HG02943 (cell line): ENCODE data around the gene NOX4.

Experiments used
- ATAC-seq: cut with Tn5 transposase; IDR thresholded peaks from one replicate; pipeline ENCODE4 v1.9.1; 2021; ENCODE audit warnings: mild to moderate bottlenecking, low read depth, moderate library complexity; ENCODE audit not compliant: unreplicated experiment

Gene NOX4

GRCh38 chr11:89490981-89491690, at the start of gene NOX4:
Gene NOX4, minus strand, starts transcription at chr11:89491375. Its CDS starts 129 bp downstream, at chr11:89491246.
- no peak for ATAC-seq

GRCh38 chr11:89540826-89541225, 49.7 kb upstream of the NOX4 start:
- no peak for ATAC-seq

- ATAC-seq, result no peak
Observed at GRCh38 chr11:89537936-89538335, 46.8 kb upstream of the NOX4 start.

- ATAC-seq, result no peak
Observed at GRCh38 chr11:89536926-89537325, 45.8 kb upstream of the NOX4 start.

GRCh38 chr11:89535221-89535620, 44.0 kb upstream of the NOX4 start:
- ATAC-seq, result no peak

GRCh38 chr11:89529626-89530380, 38.6 kb upstream of the NOX4 start:
- ATAC-seq, result no peak

DNA sequence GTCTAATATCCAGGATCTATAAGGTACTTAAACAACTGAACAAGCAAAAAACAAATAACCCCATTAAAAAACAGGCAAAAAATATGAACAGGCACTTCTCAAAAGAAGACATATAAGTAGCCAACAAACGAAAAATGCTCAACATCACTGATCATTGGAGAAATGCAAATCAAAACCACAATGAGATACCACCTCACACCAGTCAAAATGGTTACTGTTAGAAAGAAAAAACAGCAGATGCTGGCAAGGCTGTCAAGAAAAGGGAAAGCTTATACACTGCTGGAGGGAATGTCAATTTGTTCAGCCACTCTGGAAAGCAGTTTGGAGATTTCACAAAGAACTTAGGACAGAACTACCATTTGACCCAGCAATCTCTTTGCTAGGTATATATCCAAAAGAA, 30.6 kb upstream of the NOX4 start:
- no peak for ATAC-seq

DNA sequence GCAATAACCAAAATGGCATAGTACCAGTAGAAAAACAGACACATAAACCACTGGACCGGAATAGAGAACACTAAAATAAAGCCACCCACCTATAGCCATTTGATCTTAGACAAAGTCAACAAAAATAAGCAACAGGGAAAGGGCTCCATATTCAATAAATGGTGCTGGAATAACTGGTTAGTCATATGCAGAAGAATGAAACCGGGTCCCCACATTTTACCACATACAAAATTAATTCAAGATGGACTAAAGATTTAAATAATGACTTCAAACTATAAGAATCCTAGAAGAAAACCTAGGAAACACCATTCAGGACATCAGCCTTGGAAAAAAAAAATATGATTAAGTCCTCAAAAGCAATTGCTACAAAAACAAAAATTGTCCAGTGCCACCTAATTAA, 30.1 kb upstream of the NOX4 start:
- ATAC-seq, result no peak

DNA sequence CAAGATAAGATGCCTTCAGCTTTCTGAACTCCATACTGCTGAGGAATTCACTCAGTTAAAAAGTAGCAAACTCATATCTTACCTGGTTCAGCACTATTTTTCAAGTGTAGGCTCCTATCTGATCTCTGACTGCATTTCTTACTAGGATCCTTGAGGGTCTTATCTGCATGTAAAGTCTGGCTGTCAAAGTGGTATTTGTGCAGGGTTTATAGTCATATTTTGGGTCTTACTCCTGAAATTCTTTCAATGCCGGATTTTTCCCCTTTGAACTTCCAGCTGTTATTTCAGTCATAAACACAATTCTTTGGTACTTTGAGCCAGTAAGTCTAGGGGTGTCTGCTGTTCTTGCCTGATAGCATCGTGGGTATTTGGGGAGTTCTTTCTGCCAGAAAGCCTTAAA, 25.3 kb upstream of the NOX4 start:
- no peak for ATAC-seq

- no peak for ATAC-seq
Observed at GRCh38 chr11:89508544-89508943, 17.4 kb upstream of the NOX4 start.

DNA sequence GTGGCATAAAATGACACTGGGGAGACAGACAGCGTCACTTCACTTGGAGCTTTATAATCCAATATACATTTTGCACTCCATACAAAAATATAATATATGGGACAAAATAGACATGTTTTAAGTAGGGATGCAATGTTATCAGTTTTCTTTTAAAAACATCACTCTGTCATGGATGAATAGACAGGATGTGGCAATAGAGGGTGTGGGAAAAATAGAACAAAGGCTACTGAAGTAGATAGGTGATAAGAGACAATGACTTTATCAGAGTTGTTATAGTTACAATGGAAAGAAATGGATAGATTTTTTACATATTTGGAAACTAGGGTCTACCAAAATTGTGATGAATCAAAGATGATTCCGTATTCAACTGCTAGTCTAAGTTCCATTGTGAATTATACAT, 13.1 kb upstream of the NOX4 start:
- no peak for ATAC-seq

DNA sequence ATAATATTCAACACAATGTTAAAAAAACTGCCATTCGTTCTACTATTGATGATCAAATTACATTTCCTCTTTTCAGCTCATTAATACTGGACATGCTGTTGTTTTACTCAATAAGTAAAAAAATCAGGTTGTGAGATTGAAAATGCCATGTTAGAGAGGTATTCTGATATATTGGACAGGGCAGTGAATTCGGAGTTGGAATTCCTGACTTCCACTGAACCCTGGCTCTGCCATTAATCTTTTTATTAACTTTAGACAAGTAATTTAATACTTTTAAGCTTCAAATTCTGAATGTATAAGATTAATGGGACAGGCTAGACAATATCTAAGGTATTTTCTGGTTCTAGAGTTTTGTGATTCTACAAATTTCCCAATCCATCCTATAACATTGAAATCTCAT, 12.2 kb upstream of the NOX4 start:
- no peak for ATAC-seq

DNA sequence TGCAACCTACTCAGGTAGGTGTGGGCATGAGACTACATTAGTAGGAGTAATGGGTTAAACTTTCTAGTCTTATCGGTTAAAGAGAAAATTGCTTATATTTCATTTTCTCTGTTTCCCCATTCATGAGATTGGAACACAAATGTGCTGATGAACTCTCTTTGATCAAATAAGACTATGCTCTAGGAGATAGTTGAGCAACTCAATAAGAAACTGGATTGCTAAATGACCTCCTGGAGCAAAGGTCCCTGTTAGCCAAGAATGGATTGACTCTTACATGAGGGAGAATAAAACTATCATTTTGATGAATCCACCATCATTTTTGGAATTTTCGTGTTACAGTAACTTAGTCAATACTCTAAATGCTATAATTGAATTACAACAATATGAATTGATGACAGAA, 11.1 kb upstream of the NOX4 start:
- no peak for ATAC-seq

DNA sequence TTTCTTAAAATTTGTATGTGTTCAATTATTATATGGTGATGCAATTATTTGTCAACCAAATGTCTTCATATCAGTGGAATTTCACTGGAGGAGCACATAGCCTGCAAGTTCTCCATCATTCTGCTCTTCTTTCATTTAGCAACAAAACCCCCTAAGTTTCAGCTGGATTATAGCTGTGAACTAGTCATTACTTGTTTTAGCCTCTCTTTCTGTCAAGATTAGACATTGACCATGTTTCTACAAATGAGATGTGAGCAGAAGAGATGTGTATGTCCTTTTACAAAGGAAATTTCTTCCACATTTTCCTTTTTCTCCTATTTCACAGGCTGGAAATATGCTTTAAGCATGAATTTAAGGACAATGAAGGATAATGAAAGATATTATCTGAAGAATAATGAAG, 9.2 kb upstream of the NOX4 start:
- no peak for ATAC-seq

DNA sequence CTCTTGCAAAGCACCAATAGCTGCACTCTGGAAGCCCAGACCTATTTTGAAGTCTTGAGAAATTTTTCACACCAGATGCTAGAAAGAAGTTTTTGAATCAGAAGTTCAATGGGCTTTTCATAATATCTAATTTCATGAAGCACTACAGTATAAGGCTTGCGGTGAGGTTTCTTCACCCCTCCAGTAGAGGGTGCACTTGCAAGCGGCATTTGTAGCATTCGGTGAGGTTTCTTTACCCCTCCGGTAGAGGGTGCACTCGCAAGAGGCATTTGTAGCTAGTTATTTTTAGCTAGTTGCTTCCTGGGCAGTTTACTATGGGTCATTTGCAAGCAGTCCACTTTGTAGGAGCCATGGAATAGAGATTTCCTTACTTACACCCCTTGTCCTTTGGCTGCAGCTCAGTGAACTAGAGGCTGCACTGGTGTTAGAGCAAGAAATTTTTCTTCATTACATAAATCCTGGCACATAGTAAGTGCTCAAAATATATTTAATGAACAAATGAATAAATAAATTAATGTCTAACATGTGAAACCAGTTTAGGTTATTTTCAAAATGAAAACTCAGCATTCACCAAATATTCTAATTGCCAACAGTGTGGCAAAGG, 7.8 kb upstream of the NOX4 start:
- ATAC-seq, result no peak

- ATAC-seq, result no peak
Observed at GRCh38 chr11:89495951-89496350, 4.8 kb upstream of the NOX4 start.

DNA sequence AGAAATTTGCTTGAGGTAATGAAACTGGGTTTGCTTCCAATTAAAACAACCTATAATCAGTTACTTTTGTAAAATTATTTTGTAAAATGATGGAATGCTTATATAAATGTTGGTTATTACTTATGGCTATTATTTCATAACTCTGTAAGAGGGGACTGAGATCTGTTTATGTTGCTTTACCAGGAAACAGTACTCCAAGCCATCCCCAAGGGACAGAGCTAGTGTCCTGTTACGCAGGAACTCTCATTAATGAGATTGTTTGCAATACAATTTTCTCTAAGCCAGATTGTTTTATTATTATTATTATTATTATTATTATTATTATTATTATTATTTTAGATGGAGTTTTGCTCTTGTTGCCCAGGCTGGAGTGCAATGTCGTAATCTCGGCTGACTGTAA, 2.3 kb upstream of the NOX4 start:
- ATAC-seq, result no peak

DNA sequence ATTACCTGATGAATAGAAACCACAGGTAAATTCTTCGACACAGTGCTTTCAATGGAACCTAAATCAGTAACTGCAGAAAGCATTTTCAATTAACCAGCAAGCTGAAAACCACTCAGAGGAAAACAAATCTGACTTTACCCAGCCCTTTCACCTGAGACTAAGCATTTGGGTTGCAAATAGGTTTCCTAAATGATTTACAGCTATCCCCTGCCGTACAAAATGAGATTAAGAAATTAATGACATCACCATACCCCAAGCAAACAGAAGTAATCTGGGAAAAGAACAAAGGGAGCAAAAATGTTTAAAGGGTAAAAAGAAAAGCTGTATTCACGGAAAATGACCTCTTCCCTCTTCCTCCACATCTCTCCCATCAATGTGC, 584 bp downstream of the NOX4 start:
- ATAC-seq, result no peak

DNA sequence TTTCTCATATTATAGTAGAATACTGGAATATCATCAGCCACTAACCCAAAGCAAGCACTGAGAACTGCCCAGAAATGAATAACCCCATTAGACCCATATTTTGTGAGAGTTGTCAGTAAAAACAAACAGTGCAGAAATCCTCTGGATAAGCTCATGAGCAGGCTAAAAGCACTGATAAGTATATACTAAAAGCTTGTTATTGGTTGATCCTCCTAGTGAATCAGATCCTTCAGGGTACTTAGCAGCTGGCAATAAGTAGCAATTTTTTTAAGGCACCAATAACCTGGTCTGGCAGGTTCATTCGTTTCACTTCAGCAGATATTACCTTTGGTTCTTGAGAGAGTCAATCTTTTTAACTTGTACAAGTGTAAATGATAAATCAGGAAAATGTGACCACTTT, 1.2 kb downstream of the NOX4 start:
- no peak for ATAC-seq

GRCh38 chr11:89487016-89487415, 4.2 kb downstream of the NOX4 start:
- ATAC-seq, result no peak

- ATAC-seq, result no peak
Observed at GRCh38 chr11:89484896-89485295, 6.3 kb downstream of the NOX4 start.

GRCh38 chr11:89477175-89477574, 14.0 kb downstream of the NOX4 start:
- no peak for ATAC-seq
